BLaER1 (cell line): ENCODE results near the gene CDH4.
A peak's percentile ranks its signal among the peaks of the same experiment; 100 is the strongest.

Source experiments
- H3K27ac ChIP-seq: shearing (Covaris generic); formaldehyde crosslinking; 2 replicates; pipeline ENCODE4 v1.8.1; 2022
- H3K27me3 ChIP-seq: shearing (Covaris generic); formaldehyde crosslinking; 2 replicates; pipeline ENCODE4 v1.8.1; 2022
- H3K36me3 ChIP-seq: shearing (Covaris generic); formaldehyde crosslinking; 2 replicates; pipeline ENCODE4 v1.8.1; 2022
- H3K4me1 ChIP-seq: shearing (Covaris generic); formaldehyde crosslinking; 2 replicates; pipeline ENCODE4 v1.8.1; 2022
- H3K4me2 ChIP-seq: shearing (Covaris generic); formaldehyde crosslinking; 2 replicates; pipeline ENCODE4 v1.8.1; 2022
- H3K4me3 ChIP-seq: shearing (Covaris generic); formaldehyde crosslinking; 2 replicates; pipeline ENCODE4 v1.8.1; 2022
- H3K9ac ChIP-seq: shearing (Covaris generic); formaldehyde crosslinking; 2 replicates; pipeline ENCODE4 v1.8.1; 2022
- H3K9me3 ChIP-seq: shearing (Covaris generic); formaldehyde crosslinking; 2 replicates; pipeline ENCODE4 v1.8.1; 2022
- H4K20me1 ChIP-seq: shearing (Covaris generic); formaldehyde crosslinking; 2 replicates; pipeline ENCODE4 v1.8.1; 2022
- Cebpa-rat ChIP-seq: shearing (Covaris generic); IDR thresholded peaks from 2 replicates; pipeline ENCODE4 v1.8.1; 2022

The CDH4 gene

GRCh38 chr20:61627791-61628415 is 375.8 kb downstream of the CDH4 start:
- Histone ChIP-seq H3K27me3 (no peaks in the 10 kb centered on the region), H3K36me3 (no peaks in the 10 kb centered on the region), H3K4me3 (no peak overlapping the region), H3K9ac (no peak overlapping the region), H3K9me3 (no peaks in the 10 kb centered on the region), H3K4me2 (peak overlapping the region; percentile 88), H3K27ac (0 out of 2 replicates have a peak overlapping the region, but pooled peaks have one; percentile 41), H4K20me1 (0 out of 2 replicates have a peak, but pooled peaks cover 6% of the 10 kb centered on the region), H3K4me1 (peaks cover 61% of the 10 kb centered on the region)
- TF ChIP-seq Cebpa-rat, result no peak

- Histone ChIP-seq H3K36me3 (no peaks in the 10 kb centered on the region), H3K27me3 (no peaks in the 10 kb centered on the region), H4K20me1 (0 out of 2 replicates have a peak, but pooled peaks cover 6% of the 10 kb centered on the region), H3K4me3 (no peak overlapping the region), H3K4me1 (peaks cover 55% of the 10 kb centered on the region), H3K27ac (no peak overlapping the region), H3K4me2 (peak overlapping the region; percentile 88), H3K9me3 (no peaks in the 10 kb centered on the region), H3K9ac (no peak overlapping the region)
- no peak for TF ChIP-seq Cebpa-rat
These were observed 376.4 kb downstream of the CDH4 start for GRCh38 chr20:61628480-61628879.

- Histone ChIP-seq H3K4me2 (peak overlapping the region; percentile 88), H3K27ac (no peak overlapping the region), H4K20me1 (0 out of 2 replicates have a peak, but pooled peaks cover 6% of the 10 kb centered on the region), H3K4me3 (no peak overlapping the region), H3K4me1 (peaks cover 49% of the 10 kb centered on the region), H3K9ac (no peak overlapping the region), H3K9me3 (no peaks in the 10 kb centered on the region), H3K27me3 (no peaks in the 10 kb centered on the region), H3K36me3 (no peaks in the 10 kb centered on the region)
- TF ChIP-seq Cebpa-rat, result no peak
These were observed 377.0 kb downstream of the CDH4 start for GRCh38 chr20:61628901-61629601.

- no peaks in the 10 kb centered on the region for H3K9me3 ChIP-seq
- H3K4me1 ChIP-seq, result peaks cover 42% of the 10 kb centered on the region
- no peaks in the 10 kb centered on the region for H3K27me3 ChIP-seq
- H3K4me3 ChIP-seq, result no peak overlapping the region
- peak overlapping the region; percentile 88 for H3K4me2 ChIP-seq
- H3K9ac ChIP-seq, result no peak overlapping the region
- no peaks in the 10 kb centered on the region for H3K36me3 ChIP-seq
- no peak overlapping the region for H3K27ac ChIP-seq
- no peak for TF ChIP-seq Cebpa-rat
- 0 out of 2 replicates have a peak, but pooled peaks cover 6% of the 10 kb centered on the region for H4K20me1 ChIP-seq
These were observed 377.7 kb downstream of the CDH4 start for GRCh38 chr20:61629602-61630390.

- Histone ChIP-seq H4K20me1 (0 out of 2 replicates have a peak, but pooled peaks cover 6% of the 10 kb centered on the region), H3K4me2 (peak overlapping the region; percentile 88; the same call in 1 of the 2 replicates), H3K36me3 (no peaks in the 10 kb centered on the region), H3K4me3 (no peak overlapping the region), H3K27me3 (no peaks in the 10 kb centered on the region), H3K4me1 (peaks cover 39% of the 10 kb centered on the region), H3K9me3 (no peaks in the 10 kb centered on the region), H3K27ac (no peak overlapping the region), H3K9ac (no peak overlapping the region)
- no peak for TF ChIP-seq Cebpa-rat
These were observed 378.3 kb downstream of the CDH4 start for GRCh38 chr20:61630391-61630650.

- Histone ChIP-seq H3K4me1 (peaks cover 43% of the 10 kb centered on the region), H3K9me3 (no peaks in the 10 kb centered on the region), H3K27ac (no peak overlapping the region), H3K36me3 (no peaks in the 10 kb centered on the region), H4K20me1 (0 out of 2 replicates have a peak, but pooled peaks cover 6% of the 10 kb centered on the region), H3K9ac (no peak overlapping the region), H3K4me2 (no peak overlapping the region), H3K27me3 (no peaks in the 10 kb centered on the region), H3K4me3 (no peak overlapping the region)
- TF ChIP-seq Cebpa-rat, result no peak
These were observed 378.8 kb downstream of the CDH4 start for GRCh38 chr20:61630816-61631215.

DNA sequence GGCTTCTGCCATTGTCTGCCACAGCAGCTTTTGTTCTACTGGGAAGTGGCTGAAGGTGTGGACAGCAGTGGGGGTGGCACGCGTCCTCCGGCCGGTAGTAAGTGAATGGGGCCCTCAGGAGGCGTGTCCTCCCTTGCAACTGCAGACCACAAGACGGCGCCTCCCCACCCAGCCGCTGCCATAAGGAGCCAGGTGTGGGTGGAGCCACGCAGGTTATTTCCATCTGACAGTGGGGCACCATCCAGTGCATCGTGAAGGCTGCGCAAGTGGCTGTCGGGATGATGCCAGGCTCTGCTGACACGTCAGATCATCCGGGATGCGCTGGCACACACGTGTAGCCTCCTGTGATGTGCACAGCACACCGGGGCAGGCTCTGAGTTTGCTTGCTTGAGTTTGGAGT is 379.7 kb downstream of the CDH4 start:
- H3K27ac ChIP-seq, result no peak overlapping the region
- TF ChIP-seq Cebpa-rat, result no peak
- H3K27me3 ChIP-seq, result no peaks in the 10 kb centered on the region
- H3K4me3 ChIP-seq, result no peak overlapping the region
- H3K4me1 ChIP-seq, result peaks cover 53% of the 10 kb centered on the region
- H3K9ac ChIP-seq, result no peak overlapping the region
- H4K20me1 ChIP-seq, result no peaks in the 10 kb centered on the region
- H3K4me2 ChIP-seq, result no peak overlapping the region
- no peaks in the 10 kb centered on the region for H3K9me3 ChIP-seq
- H3K36me3 ChIP-seq, result no peaks in the 10 kb centered on the region

GRCh38 chr20:61633004-61633403 is 380.9 kb downstream of the CDH4 start:
- Histone ChIP-seq H3K4me3 (no peak overlapping the region), H3K27ac (no peak overlapping the region), H3K36me3 (no peaks in the 10 kb centered on the region), H3K27me3 (no peaks in the 10 kb centered on the region), H3K9me3 (no peaks in the 10 kb centered on the region), H4K20me1 (no peaks in the 10 kb centered on the region), H3K4me2 (no peak overlapping the region), H3K4me1 (peaks cover 44% of the 10 kb centered on the region), H3K9ac (no peak overlapping the region)
- TF ChIP-seq Cebpa-rat, result no peak

- TF ChIP-seq Cebpa-rat, result no peak
- Histone ChIP-seq H3K4me2 (no peak overlapping the region), H3K4me1 (peaks cover 29% of the 10 kb centered on the region)
These were observed 382.5 kb downstream of the CDH4 start for GRCh38 chr20:61634376-61635145.

More at GRCh38 chr20:61634376-61635145, 382.5 kb downstream of the CDH4 start:
- no peak overlapping the region for H3K4me3 ChIP-seq
- H4K20me1 ChIP-seq, result no peaks in the 10 kb centered on the region
- H3K36me3 ChIP-seq, result no peaks in the 10 kb centered on the region
- H3K27ac ChIP-seq, result no peak overlapping the region
- no peaks in the 10 kb centered on the region for H3K9me3 ChIP-seq
- H3K9ac ChIP-seq, result no peak overlapping the region
- no peaks in the 10 kb centered on the region for H3K27me3 ChIP-seq
